Measurements from ENCODE around the gene MYT1.

- TF ChIP-seq CTCF (IDR thresholded peaks at IDR 0.05), result no peak
- no peak for TF ChIP-seq POLR2A (IDR thresholded peaks at IDR 0.05)
Observed at GRCh38 chr20:64158346-64159285, 5.6 kb upstream of the MYT1 start.
